ENCODE measurements around the gene CLOCK. TPM values are rescaled to one million over a fixed set of nuclear protein-coding genes. Genes with fewer than 3 reads are reported as not detected.

The CLOCK gene
- total RNA-seq, 4 donors from 2014 or later: 24.5 to 42.6 (median 34.8) TPM

- Histone ChIP-seq H3K4me3 (no peak overlapping the region), H3K27me3 (no peaks in the 10 kb centered on the region), H3K9me3 (no peaks in the 10 kb centered on the region), H3K36me3 (peaks cover 14 to 69% (median 45%) of the 10 kb centered on the region in 4 donors), H3K4me1 (no peaks in the 10 kb centered on the region), H3K27ac (replicated peaks in 1 of 4) (no peak overlapping the region)
- no peak for DNase-seq (ENCODE audit: extremely low spot score)
- intact Hi-C loops (cut with DNase I): no loop called here
- TF ChIP-seq POLR2A (IDR thresholded peaks at IDR 0.05; ENCODE audit: low read depth) (no peak), CTCF (IDR thresholded peaks at IDR 0.05) (no peak), EP300 (IDR thresholded peaks at IDR 0.05) (no peak), POLR2AphosphoS5 (IDR thresholded peaks at IDR 0.05) (no peak)
- 90% methylated on average over 2 of the region's 2 CpGs for WGBS
Measured at GRCh38 chr4:55468724-55469123, 78.0 kb downstream of the CLOCK start.

- TF ChIP-seq POLR2AphosphoS5 (IDR thresholded peaks at IDR 0.05): no peak
- TF ChIP-seq EP300 (IDR thresholded peaks at IDR 0.05): no peak
- no peak for TF ChIP-seq POLR2A (IDR thresholded peaks at IDR 0.05; ENCODE audit: low read depth)
- no peak for TF ChIP-seq CTCF (IDR thresholded peaks at IDR 0.05)
- 88% methylated on average over 3 of the region's 3 CpGs for WGBS
Measured at GRCh38 chr4:55466001-55466400, 80.7 kb downstream of the CLOCK start.

GRCh38 chr4:55458611-55459010 is 88.1 kb downstream of the CLOCK start:
- H3K36me3 ChIP-seq: peaks cover 0 to 58% (median 25%) of the 10 kb centered on the region in 4 donors
- 66% methylated on average over 2 of the region's 2 CpGs for WGBS
- H3K4me1 ChIP-seq: no peaks in the 10 kb centered on the region
- DNase-seq (ENCODE audit: extremely low spot score): no peak
- H3K27me3 ChIP-seq: no peaks in the 10 kb centered on the region
- no peak overlapping the region for H3K4me3 ChIP-seq
- H3K27ac ChIP-seq (replicated peaks in 1 of 4): no peak overlapping the region
- H3K9me3 ChIP-seq: no peaks in the 10 kb centered on the region
- intact Hi-C loops (cut with DNase I): no loop called here
- TF ChIP-seq POLR2A (IDR thresholded peaks at IDR 0.05; ENCODE audit: low read depth) (no peak), POLR2AphosphoS5 (IDR thresholded peaks at IDR 0.05) (no peak), CTCF (IDR thresholded peaks at IDR 0.05) (no peak), EP300 (IDR thresholded peaks at IDR 0.05) (no peak)

More at GRCh38 chr4:55466001-55466400, 80.7 kb downstream of the CLOCK start:
- no peaks in the 10 kb centered on the region for H3K9me3 ChIP-seq
- no peak overlapping the region for H3K27ac ChIP-seq (replicated peaks in 1 of 4)
- intact Hi-C loops (cut with DNase I): no loop called here
- no peak for DNase-seq (ENCODE audit: extremely low spot score)
- no peaks in the 10 kb centered on the region for H3K4me1 ChIP-seq
- peaks cover 14 to 63% (median 44%) of the 10 kb centered on the region in 4 donors for H3K36me3 ChIP-seq
- H3K4me3 ChIP-seq: no peak overlapping the region
- H3K27me3 ChIP-seq: no peaks in the 10 kb centered on the region

GRCh38 chr4:55458164-55458563 is 88.5 kb downstream of the CLOCK start:
- intact Hi-C loops (cut with DNase I): no loop called here
- peaks cover 0 to 62% (median 22%) of the 10 kb centered on the region in 4 donors for H3K36me3 ChIP-seq
- no peaks in the 10 kb centered on the region for H3K4me1 ChIP-seq
- H3K4me3 ChIP-seq: no peak overlapping the region
- H3K9me3 ChIP-seq: no peaks in the 10 kb centered on the region
- WGBS: 59% methylated on average over 5 of the region's 5 CpGs
- H3K27ac ChIP-seq (replicated peaks in 1 of 4): no peak overlapping the region
- no peak for TF ChIP-seq POLR2A (IDR thresholded peaks at IDR 0.05; ENCODE audit: low read depth)
- DNase-seq (ENCODE audit: extremely low spot score): no peak
- no peaks in the 10 kb centered on the region for H3K27me3 ChIP-seq

GRCh38 chr4:55450566-55450965 is 96.1 kb downstream of the CLOCK start:
- TF ChIP-seq POLR2A (IDR thresholded peaks at IDR 0.05; ENCODE audit: low read depth) (no peak), POLR2AphosphoS5 (IDR thresholded peaks at IDR 0.05) (no peak), EP300 (IDR thresholded peaks at IDR 0.05) (no peak), CTCF (IDR thresholded peaks at IDR 0.05) (no peak)
- Histone ChIP-seq H3K4me1 (peaks cover 0 to 6% (median 0%) of the 10 kb centered on the region in 4 donors), H3K36me3 (peaks cover 8 to 72% (median 47%) of the 10 kb centered on the region in 4 donors)

More at GRCh38 chr4:55450566-55450965, 96.1 kb downstream of the CLOCK start:
- Histone ChIP-seq H3K27me3 (no peaks in the 10 kb centered on the region), H3K9me3 (no peaks in the 10 kb centered on the region), H3K4me3 (no peak overlapping the region), H3K27ac (replicated peaks in 1 of 4) (no peak overlapping the region)
- intact Hi-C loops (cut with DNase I): no loop called here
- WGBS: 92% methylated on average over 8 of the region's 8 CpGs
- DNase-seq (ENCODE audit: extremely low spot score): no peak

Data from esophagus muscularis mucosa (tissue), 4 donors.